IPS-20b (cell line): Measurements from ENCODE around the gene ZNF530.

Experiments used
- H3K27ac ChIP-seq: one replicate; pipeline ENCODE4 v1.5.1; 2013; ENCODE audit warnings: low read length
- H3K27me3 ChIP-seq: 2 replicates; pipeline ENCODE4 v1.6.1; 2013; ENCODE audit warnings: mild to moderate bottlenecking, low read length, inconsistent platforms; ENCODE audit not compliant: insufficient read depth
- H3K36me3 ChIP-seq: 2 replicates; pipeline ENCODE4 v1.6.1; 2013; ENCODE audit warnings: low read depth, mild to moderate bottlenecking, inconsistent platforms, low read length, moderate library complexity; ENCODE audit not compliant: insufficient read depth
- H3K4me1 ChIP-seq: 2 replicates; pipeline ENCODE4 v1.6.1; 2013; ENCODE audit warnings: mild to moderate bottlenecking, control low read depth, inconsistent platforms, low read length, moderate library complexity; ENCODE audit not compliant: insufficient read depth
- H3K4me3 ChIP-seq: 2 replicates; pipeline ENCODE4 v1.5.1; 2013; ENCODE audit warnings: mild to moderate bottlenecking, low read length, inconsistent platforms
- H3K9ac ChIP-seq: 2 replicates; pipeline ENCODE4 v1.6.1; 2013; ENCODE audit warnings: low read depth, mild to moderate bottlenecking, inconsistent platforms, low read length, moderate library complexity
- H3K9me3 ChIP-seq: 2 replicates; pipeline ENCODE4 v1.6.1; 2013; ENCODE audit warnings: mild to moderate bottlenecking, low read depth, low read length, inconsistent platforms; ENCODE audit not compliant: insufficient read depth

Gene ZNF530

GRCh38 chr19:57620673-57621348, 21.1 kb downstream of the ZNF530 start:
- no peak overlapping the region for H3K27ac ChIP-seq
- peaks cover 100% of the 10 kb centered on the region for H3K9me3 ChIP-seq
- H3K27me3 ChIP-seq = no peaks in the 10 kb centered on the region
- peak overlapping the region; percentile 31 for H3K4me3 ChIP-seq
- no peaks in the 10 kb centered on the region for H3K4me1 ChIP-seq
- no peak overlapping the region for H3K9ac ChIP-seq
- H3K36me3 ChIP-seq = peaks cover 91% of the 10 kb centered on the region

DNA sequence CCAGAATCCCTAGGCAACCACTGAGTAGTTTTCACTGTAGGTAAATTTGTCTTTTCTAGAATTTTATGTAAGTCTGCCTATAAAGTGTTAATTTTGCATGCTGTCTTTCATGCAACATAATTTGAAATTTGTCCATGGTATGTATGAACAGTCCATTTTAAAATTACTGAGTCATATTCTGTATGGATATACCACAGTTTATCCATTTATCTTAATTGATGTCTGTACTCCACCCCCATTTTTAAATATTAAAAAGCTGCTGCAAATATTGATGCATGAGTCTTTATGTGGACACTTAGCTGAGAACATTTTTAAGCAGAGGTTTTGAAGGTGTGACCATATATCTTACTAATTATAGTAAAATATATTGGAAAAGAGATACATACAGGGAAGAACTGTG, 23.4 kb downstream of the ZNF530 start:
- Histone ChIP-seq H3K27ac (no peak overlapping the region), H3K36me3 (peaks cover 69% of the 10 kb centered on the region), H3K4me3 (no peak overlapping the region), H3K9me3 (peaks cover 78% of the 10 kb centered on the region), H3K27me3 (no peaks in the 10 kb centered on the region), H3K4me1 (no peaks in the 10 kb centered on the region), H3K9ac (no peak overlapping the region)

DNA sequence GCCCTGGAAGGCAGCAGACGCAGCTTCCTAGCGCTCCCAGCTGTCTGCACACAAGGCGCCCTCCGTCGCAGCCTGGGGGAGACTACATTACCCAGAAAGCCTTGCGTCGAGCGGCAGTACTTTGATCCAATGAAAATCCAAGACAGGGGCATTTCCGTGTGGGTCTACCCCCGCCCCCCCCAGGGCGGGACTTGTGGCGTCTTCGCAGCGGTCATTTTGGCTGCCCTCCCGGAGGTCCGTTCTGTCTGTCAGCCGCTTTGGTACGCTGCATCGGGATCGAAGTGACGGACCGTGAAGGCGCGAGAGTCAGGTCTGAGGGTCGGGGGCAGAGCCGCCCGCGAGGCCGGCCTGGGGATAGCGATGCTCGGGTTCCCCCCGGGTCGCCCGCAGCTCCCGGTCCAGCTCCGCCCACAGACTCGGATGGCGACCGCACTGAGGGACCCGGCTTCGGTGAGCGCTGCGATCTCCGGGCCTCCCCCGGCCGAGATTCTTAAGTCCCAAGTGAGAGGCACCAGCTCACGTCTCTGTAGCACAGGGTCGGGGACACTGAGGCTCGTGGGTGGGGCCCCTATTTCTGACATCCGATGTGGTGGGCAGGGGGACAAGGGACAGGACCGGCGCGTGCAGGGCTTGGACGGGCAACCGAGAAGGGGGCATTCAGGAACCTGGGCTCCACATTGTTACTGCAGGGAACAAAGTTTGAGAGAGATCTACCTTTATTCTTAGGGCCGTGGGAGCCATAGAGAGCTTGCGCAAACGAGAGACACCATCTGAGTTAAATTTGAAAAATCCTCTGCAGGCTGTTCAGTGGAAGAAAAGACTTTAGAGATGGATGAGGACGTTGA, 33.5 kb downstream of the ZNF530 start, which contains the start of gene ZNF211:
TSS of gene ZNF211 (plus strand) at position 182 of the 845 bp plus-strand sequence. CDS start at position 361, 179 bp downstream.
- Histone ChIP-seq H3K27me3 (no peaks in the 10 kb centered on the region), H3K4me1 (no peaks in the 10 kb centered on the region), H3K4me3 (peak within 1 kb of the TSS; percentile 96), H3K9me3 (peaks cover 15% of the 10 kb centered on the region; the same call in 1 of the 2 replicates), H3K9ac (peak within 1 kb of the TSS; percentile 84), H3K27ac (no peak within 1 kb of the TSS), H3K36me3 (peaks cover 28% of the 10 kb centered on the region)

GRCh38 chr19:57633832-57634131, 34.1 kb downstream of the ZNF530 start:
- peak overlapping the region; percentile 84 for H3K9ac ChIP-seq
- H3K27me3 ChIP-seq = no peaks in the 10 kb centered on the region
- peak overlapping the region; percentile 96 for H3K4me3 ChIP-seq
- no peaks in the 10 kb centered on the region for H3K4me1 ChIP-seq
- peaks cover 32% of the 10 kb centered on the region for H3K36me3 ChIP-seq
- H3K27ac ChIP-seq = no peak overlapping the region
- peaks cover 15% of the 10 kb centered on the region; the same call in 1 of the 2 replicates for H3K9me3 ChIP-seq

DNA sequence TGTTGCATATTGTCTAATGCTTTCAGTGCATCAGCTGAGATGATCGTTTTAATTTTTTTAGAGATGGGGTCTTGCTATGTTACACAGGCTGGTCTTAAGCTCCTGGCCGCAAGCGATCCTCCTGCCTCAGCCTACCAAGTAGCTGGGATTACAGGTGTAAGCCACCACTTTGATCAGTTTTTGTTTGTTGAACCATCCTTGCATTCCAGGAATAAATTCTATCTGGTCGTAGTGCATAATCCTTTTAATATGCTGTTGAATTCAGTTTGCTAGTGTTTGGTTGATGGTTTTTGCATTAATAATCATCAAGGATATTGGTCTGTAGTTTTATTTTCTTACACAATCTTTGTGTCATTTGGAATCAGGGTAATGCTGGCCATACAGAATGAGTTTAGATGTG, 37.7 kb downstream of the ZNF530 start:
- Histone ChIP-seq H3K4me1 (no peaks in the 10 kb centered on the region), H3K36me3 (peaks cover 62% of the 10 kb centered on the region), H3K27ac (no peak overlapping the region), H3K27me3 (no peaks in the 10 kb centered on the region), H3K4me3 (no peak overlapping the region), H3K9ac (no peak overlapping the region), H3K9me3 (peaks cover 32% of the 10 kb centered on the region)

- H3K27me3 ChIP-seq = no peaks in the 10 kb centered on the region
- H3K9ac ChIP-seq = no peak overlapping the region
- H3K27ac ChIP-seq = no peak overlapping the region
- peaks cover 50% of the 10 kb centered on the region for H3K36me3 ChIP-seq
- no peak overlapping the region for H3K4me3 ChIP-seq
- peaks cover 27% of the 10 kb centered on the region for H3K9me3 ChIP-seq
- H3K4me1 ChIP-seq = no peaks in the 10 kb centered on the region
Observed at GRCh38 chr19:57641715-57642234, 42.1 kb downstream of the ZNF530 start.

DNA sequence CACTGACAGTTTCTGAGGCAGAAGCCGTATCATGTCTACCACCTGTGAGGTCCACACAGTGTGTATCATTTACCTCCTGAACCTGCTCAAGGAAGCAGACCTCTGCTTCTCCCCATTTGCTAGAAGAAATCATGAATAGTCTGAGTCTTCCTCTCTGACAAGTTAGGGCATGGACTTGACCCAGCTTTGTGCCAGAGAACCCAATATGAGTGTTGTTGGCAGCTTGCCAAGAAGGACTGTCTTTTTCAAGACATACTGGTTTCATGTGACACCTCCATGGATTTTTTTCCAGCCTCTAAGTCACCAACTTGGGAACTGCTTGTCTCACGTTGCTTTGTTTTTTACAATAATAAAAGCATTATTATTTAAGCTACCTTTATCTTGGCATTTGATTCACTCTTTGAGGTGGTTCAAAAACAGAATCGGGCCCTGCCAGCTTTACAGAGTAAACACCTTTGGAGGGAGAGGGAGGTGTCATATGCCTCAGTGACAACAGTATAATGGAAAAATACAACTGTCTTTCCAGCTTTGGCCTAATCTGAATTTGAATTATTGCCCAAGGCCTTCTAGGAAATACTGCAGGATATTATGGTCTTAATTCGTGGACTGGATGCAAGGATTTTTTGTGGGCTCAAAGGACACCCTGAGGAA, 42.8 kb downstream of the ZNF530 start:
- H3K9me3 ChIP-seq = peaks cover 19% of the 10 kb centered on the region
- peaks cover 44% of the 10 kb centered on the region for H3K36me3 ChIP-seq
- H3K4me3 ChIP-seq = no peak overlapping the region
- no peaks in the 10 kb centered on the region for H3K4me1 ChIP-seq
- H3K9ac ChIP-seq = no peak overlapping the region
- no peaks in the 10 kb centered on the region for H3K27me3 ChIP-seq
- no peak overlapping the region for H3K27ac ChIP-seq

- no peaks in the 10 kb centered on the region for H3K4me1 ChIP-seq
- H3K27me3 ChIP-seq = no peaks in the 10 kb centered on the region
- no peak overlapping the region for H3K4me3 ChIP-seq
- H3K9me3 ChIP-seq = peaks cover 17% of the 10 kb centered on the region
- H3K36me3 ChIP-seq = peaks cover 37% of the 10 kb centered on the region
- no peak overlapping the region for H3K27ac ChIP-seq
- no peak overlapping the region for H3K9ac ChIP-seq
Observed at GRCh38 chr19:57643734-57644133, 44.0 kb downstream of the ZNF530 start.

- H3K36me3 ChIP-seq = no peaks in the 10 kb centered on the region; the same call in 1 of the 2 replicates
- H3K4me1 ChIP-seq = peaks cover 4% of the 10 kb centered on the region; the same call in 1 of the 2 replicates
- no peak overlapping the region for H3K27ac ChIP-seq
- H3K9ac ChIP-seq = no peak overlapping the region
- H3K27me3 ChIP-seq = no peaks in the 10 kb centered on the region
- H3K4me3 ChIP-seq = no peak overlapping the region
- H3K9me3 ChIP-seq = no peaks in the 10 kb centered on the region
Observed at GRCh38 chr19:57648331-57649003, 48.8 kb downstream of the ZNF530 start.

DNA sequence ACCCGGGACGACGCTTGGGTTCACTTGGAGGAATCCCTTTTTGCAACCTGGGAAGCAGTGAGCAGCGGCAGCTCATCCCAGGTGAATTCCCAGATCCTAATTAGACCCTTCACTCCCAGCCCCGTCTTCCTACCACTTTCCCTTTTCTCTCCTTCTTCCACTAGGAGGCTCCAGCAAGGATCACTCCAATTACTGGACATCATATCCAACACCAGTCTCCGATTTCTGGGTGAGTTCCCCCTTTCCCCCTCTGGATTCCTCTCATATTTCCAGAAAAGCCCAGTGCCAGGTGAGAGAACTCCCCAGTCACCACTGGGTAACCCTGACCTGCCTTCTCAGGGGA, 51.9 kb downstream of the ZNF530 start:
- Histone ChIP-seq H3K27me3 (no peaks in the 10 kb centered on the region), H3K4me3 (no peak overlapping the region), H3K4me1 (peaks cover 4% of the 10 kb centered on the region; the same call in 1 of the 2 replicates), H3K9me3 (no peaks in the 10 kb centered on the region), H3K9ac (no peak overlapping the region), H3K27ac (no peak overlapping the region), H3K36me3 (no peaks in the 10 kb centered on the region)

DNA sequence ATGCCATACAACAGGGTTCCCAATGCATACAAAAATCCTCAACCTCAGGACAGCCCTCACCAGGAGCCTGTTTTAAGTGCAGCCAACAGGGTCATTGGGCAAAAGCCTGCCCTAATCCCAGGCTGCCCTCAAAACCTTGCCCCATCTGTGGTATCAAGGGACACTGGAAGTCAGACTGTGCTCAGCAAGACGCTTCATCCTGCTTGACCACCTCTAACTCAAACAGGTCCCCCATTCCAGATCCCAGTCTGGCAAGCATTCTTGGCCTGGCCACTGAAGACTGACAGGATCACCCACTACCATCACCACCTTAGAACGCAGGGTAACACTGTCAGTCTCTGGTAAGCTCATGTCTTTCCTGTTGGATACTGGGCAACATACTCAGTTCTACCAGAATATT, 54.0 kb downstream of the ZNF530 start:
- no peak overlapping the region for H3K27ac ChIP-seq
- no peaks in the 10 kb centered on the region for H3K36me3 ChIP-seq
- H3K27me3 ChIP-seq = no peaks in the 10 kb centered on the region
- H3K9me3 ChIP-seq = no peaks in the 10 kb centered on the region
- no peak overlapping the region for H3K4me3 ChIP-seq
- peaks cover 4% of the 10 kb centered on the region; the same call in 1 of the 2 replicates for H3K4me1 ChIP-seq
- H3K9ac ChIP-seq = no peak overlapping the region
